Mesenchymal stem cell (in vitro differentiated cells and primary cell): ENCODE measurements around the gene KRTAP12-3.

Experiments
- DNase-seq: peaks from one replicate; pipeline ENCODE4 v3.0.0-alpha.2; 2013
- H2AFZ ChIP-seq: one replicate; pipeline ENCODE4 v1.6.1; 2013; ENCODE audit warnings: low read depth, mild to moderate bottlenecking, control low read depth, inconsistent platforms, low read length, moderate library complexity
- H2AK5ac ChIP-seq: 2 replicates; pipeline ENCODE4 v1.6.1; 2013; ENCODE audit warnings: low read length, moderate library complexity, mild to moderate bottlenecking, inconsistent platforms; ENCODE audit not compliant: severe bottlenecking
- H2BK120ac ChIP-seq: one replicate; pipeline ENCODE4 v1.6.1; 2013; ENCODE audit warnings: low read depth, mild to moderate bottlenecking, inconsistent platforms, low read length, moderate library complexity
- H2BK12ac ChIP-seq, 2 experiments: one replicate each; pipeline ENCODE4 v1.6.1; 2013; ENCODE audit warnings: inconsistent platforms in 2 of 2, low read length in 2 of 2, mild to moderate bottlenecking in 2 of 2, moderate library complexity in 2 of 2, control low read depth in 1 of 2
- H2BK15ac ChIP-seq: one replicate; pipeline ENCODE4 v1.6.1; 2013; ENCODE audit warnings: mild to moderate bottlenecking, low read depth, inconsistent platforms; ENCODE audit not compliant: poor library complexity, severe bottlenecking
- H2BK5ac ChIP-seq: 2 replicates; pipeline ENCODE4 v1.6.1; 2013; ENCODE audit warnings: low read depth, mild to moderate bottlenecking, low read length, control low read depth, inconsistent platforms; ENCODE audit not compliant: poor library complexity, severe bottlenecking
- H3K14ac ChIP-seq, 2 experiments: one replicate each; pipeline ENCODE4 v1.6.1; 2013; ENCODE audit warnings: inconsistent platforms in 2 of 2, low read length in 2 of 2, control low read depth in 1 of 2, mild to moderate bottlenecking in 1 of 2, moderate library complexity in 1 of 2
- H3K18ac ChIP-seq, 2 experiments: one replicate each; pipeline ENCODE4 v1.6.1; 2013; ENCODE audit warnings: inconsistent platforms in 2 of 2, low read length in 2 of 2, control low read depth in 1 of 2, low read depth in 1 of 2, mild to moderate bottlenecking in 1 of 2
- H3K23ac ChIP-seq, 2 experiments: one replicate each; pipeline ENCODE4 v1.6.1; 2013; ENCODE audit warnings: inconsistent platforms in 2 of 2, low read length in 2 of 2, mild to moderate bottlenecking in 2 of 2, moderate library complexity in 2 of 2, control low read depth in 1 of 2
- H3K27ac ChIP-seq: 2 replicates; pipeline ENCODE4 v1.5.1; 2013; ENCODE audit warnings: mild to moderate bottlenecking, moderate library complexity, low read length, control low read depth, inconsistent platforms; ENCODE audit not compliant: poor library complexity, severe bottlenecking
- H3K27me3 ChIP-seq, 2 experiments: 2 replicates each; pipeline versions ENCODE4 v1.6.1 to v1.7.0; 2013; ENCODE audit warnings: low read length in 2 of 2, mild to moderate bottlenecking in 2 of 2, moderate library complexity in 2 of 2, control low read depth in 1 of 2, inconsistent platforms in 1 of 2; ENCODE audit not compliant: control insufficient read depth in 1 of 2, insufficient read depth in 1 of 2
- H3K36me3 ChIP-seq, 2 experiments: 2 replicates each; pipeline versions ENCODE4 v1.6.1 to v1.7.0; 2013; ENCODE audit warnings: low read length in 2 of 2, control low read depth in 1 of 2, inconsistent platforms in 1 of 2, low read depth in 1 of 2, mild to moderate bottlenecking in 1 of 2; ENCODE audit not compliant: insufficient read depth in 2 of 2, control insufficient read depth in 1 of 2
- H3K4ac ChIP-seq, 2 experiments: one replicate each; pipeline ENCODE4 v1.6.1; 2013; ENCODE audit warnings: inconsistent platforms in 2 of 2, low read length in 2 of 2, mild to moderate bottlenecking in 2 of 2, moderate library complexity in 2 of 2, control low read depth in 1 of 2, low read depth in 1 of 2
- H3K4me1 ChIP-seq: 2 replicates; pipeline ENCODE4 v1.6.1; 2013; ENCODE audit warnings: low read depth, low read length, control low read depth; ENCODE audit not compliant: control insufficient read depth, insufficient read depth
- H3K4me2 ChIP-seq: 2 replicates; pipeline ENCODE4 v1.6.1; 2013; ENCODE audit warnings: low read length, mild to moderate bottlenecking, inconsistent platforms; ENCODE audit not compliant: poor library complexity, severe bottlenecking
- H3K4me3 ChIP-seq, 2 experiments: 2 replicates each; pipeline versions ENCODE4 v1.5.1 to v1.7.0; 2013; ENCODE audit warnings: low read length in 2 of 2, mild to moderate bottlenecking in 2 of 2, control low read depth in 1 of 2, low read depth in 1 of 2; ENCODE audit not compliant: insufficient read depth in 1 of 2
- H3K79me1 ChIP-seq: replicated peaks from 2 replicates; pipeline ENCODE4 v1.6.1; 2013; ENCODE audit warnings: mild to moderate bottlenecking, control low read depth, low read length, inconsistent platforms; ENCODE audit not compliant: poor library complexity, severe bottlenecking
- H3K9ac ChIP-seq: 2 replicates; pipeline ENCODE4 v1.7.0; 2013; ENCODE audit warnings: mild to moderate bottlenecking, low read length, moderate library complexity
- H3K9me3 ChIP-seq: 2 replicates; pipeline ENCODE4 v1.7.0; 2013; ENCODE audit warnings: mild to moderate bottlenecking, low read length; ENCODE audit not compliant: control insufficient read depth
- H4K8ac ChIP-seq: one replicate; pipeline ENCODE4 v1.6.1; 2013; ENCODE audit warnings: inconsistent platforms, mild to moderate bottlenecking, low read length, moderate library complexity
- H4K91ac ChIP-seq: one replicate; pipeline ENCODE4 v1.6.1; 2013; ENCODE audit warnings: mild to moderate bottlenecking, low read length, inconsistent platforms
- WGBS: methylation state at CpG from one replicate; pipeline ENCODE4 v1.1.7; 2013; ENCODE audit warnings: mixed read lengths; 5-methylcytosine and 5-hydroxymethylcytosine counted together

Gene KRTAP12-3

GRCh38 chr21:44667612-44668011 is 9.9 kb downstream of the KRTAP12-3 start:
- no peak overlapping the region for H3K4me2 ChIP-seq
- no peak overlapping the region for H3K9ac ChIP-seq
- WGBS: 72% methylated on average over 1 of the region's 1 CpG
- no peak overlapping the region for H2BK12ac ChIP-seq
- H3K9me3 ChIP-seq: peaks cover 40% of the 10 kb centered on the region
- H2AK5ac ChIP-seq: no peak overlapping the region
- no peak overlapping the region for H3K4ac ChIP-seq
- no peak overlapping the region for H3K14ac ChIP-seq
- no peak overlapping the region for H2BK5ac ChIP-seq
- H2BK120ac ChIP-seq: no peak overlapping the region
- no peak for DNase-seq
- no peak overlapping the region for H3K18ac ChIP-seq
- H2AFZ ChIP-seq: no peak overlapping the region
- H3K36me3 ChIP-seq: no peaks in the 10 kb centered on the region
- no peaks in the 10 kb centered on the region for H3K79me1 ChIP-seq
- no peak overlapping the region for H3K23ac ChIP-seq
- H3K27ac ChIP-seq: no peak overlapping the region
- H4K91ac ChIP-seq: no peak overlapping the region
- H3K27me3 ChIP-seq: no peaks in the 10 kb centered on the region
- H2BK15ac ChIP-seq: no peak overlapping the region
- H3K4me1 ChIP-seq: no peaks in the 10 kb centered on the region
- H4K8ac ChIP-seq: no peak overlapping the region
- no peak overlapping the region for H3K4me3 ChIP-seq

- no peak overlapping the region for H4K91ac ChIP-seq
- H3K9me3 ChIP-seq: peaks cover 41% of the 10 kb centered on the region
- no peak overlapping the region for H2AK5ac ChIP-seq
- no peak for DNase-seq
- H2BK12ac ChIP-seq: no peak overlapping the region
- no peak overlapping the region for H3K9ac ChIP-seq
- H3K4me2 ChIP-seq: no peak overlapping the region
- no peaks in the 10 kb centered on the region for H3K4me1 ChIP-seq
- no peaks in the 10 kb centered on the region for H3K79me1 ChIP-seq
- H4K8ac ChIP-seq: no peak overlapping the region
- no peak overlapping the region for H3K23ac ChIP-seq
- H3K14ac ChIP-seq: no peak overlapping the region
- H3K4me3 ChIP-seq: peak overlapping the region in 1 of 2 experiments; percentile 2
- H3K27ac ChIP-seq: no peak overlapping the region
- no peaks in the 10 kb centered on the region for H3K27me3 ChIP-seq
- H2BK15ac ChIP-seq: no peak overlapping the region
- no peaks in the 10 kb centered on the region for H3K36me3 ChIP-seq
- WGBS: 58% methylated on average over 3 of the region's 3 CpGs
- no peak overlapping the region for H3K4ac ChIP-seq
- no peak overlapping the region for H3K18ac ChIP-seq
- H2AFZ ChIP-seq: no peak overlapping the region
- no peak overlapping the region for H2BK5ac ChIP-seq
- H2BK120ac ChIP-seq: no peak overlapping the region
Observed at GRCh38 chr21:44670642-44671432, 13.1 kb downstream of the KRTAP12-3 start.

GRCh38 chr21:44671911-44672310 is 14.2 kb downstream of the KRTAP12-3 start:
- H3K23ac ChIP-seq: no peak overlapping the region
- no peak overlapping the region for H3K4me3 ChIP-seq
- H3K9ac ChIP-seq: no peak overlapping the region
- H3K27ac ChIP-seq: no peak overlapping the region
- no peak overlapping the region for H4K91ac ChIP-seq
- no peak overlapping the region for H3K4me2 ChIP-seq
- H2BK5ac ChIP-seq: no peak overlapping the region
- H3K4ac ChIP-seq: no peak overlapping the region
- no peak overlapping the region for H3K18ac ChIP-seq
- no peak overlapping the region for H2BK15ac ChIP-seq
- no peaks in the 10 kb centered on the region for H3K36me3 ChIP-seq
- H3K4me1 ChIP-seq: no peaks in the 10 kb centered on the region
- peaks cover 2 to 5% of the 10 kb centered on the region in 2 experiments for H3K27me3 ChIP-seq
- H4K8ac ChIP-seq: no peak overlapping the region
- no peaks in the 10 kb centered on the region for H3K79me1 ChIP-seq
- H2BK120ac ChIP-seq: no peak overlapping the region
- H2AFZ ChIP-seq: no peak overlapping the region
- WGBS: 64% methylated on average over 1 of the region's 1 CpG
- peaks cover 41% of the 10 kb centered on the region for H3K9me3 ChIP-seq
- no peak overlapping the region for H2AK5ac ChIP-seq
- no peak overlapping the region for H2BK12ac ChIP-seq
- no peak overlapping the region for H3K14ac ChIP-seq
- no peak for DNase-seq

GRCh38 chr21:44677881-44678280 is 20.1 kb downstream of the KRTAP12-3 start:
- H2BK12ac ChIP-seq: no peak overlapping the region
- no peak overlapping the region for H3K23ac ChIP-seq
- H3K4ac ChIP-seq: no peak overlapping the region
- no peaks in the 10 kb centered on the region for H3K4me1 ChIP-seq
- H3K79me1 ChIP-seq: no peaks in the 10 kb centered on the region
- no peak overlapping the region for H4K91ac ChIP-seq
- no peaks in the 10 kb centered on the region for H3K36me3 ChIP-seq
- no peak overlapping the region for H2BK120ac ChIP-seq
- H3K18ac ChIP-seq: no peak overlapping the region
- no peak overlapping the region for H2BK15ac ChIP-seq
- H3K4me3 ChIP-seq: no peak overlapping the region
- H3K14ac ChIP-seq: no peak overlapping the region
- H3K9ac ChIP-seq: no peak overlapping the region
- no peak overlapping the region for H3K27ac ChIP-seq
- H3K4me2 ChIP-seq: no peak overlapping the region
- peaks cover 17 to 20% of the 10 kb centered on the region in 2 experiments for H3K27me3 ChIP-seq
- H2AFZ ChIP-seq: no peak overlapping the region
- no peak for DNase-seq
- no peak overlapping the region for H2BK5ac ChIP-seq
- H4K8ac ChIP-seq: no peak overlapping the region
- 87% methylated on average over 11 of the region's 13 CpGs for WGBS
- H3K9me3 ChIP-seq: peaks cover 4% of the 10 kb centered on the region
- no peak overlapping the region for H2AK5ac ChIP-seq
